AG09319 (cell line): ENCODE results near the gene ZBTB48.
"Not testable (repeated sequence)": the region's sequence is repeated elsewhere in the genome, so short reads cannot be mapped to it uniquely, and the experiment has no call there.

Source experiments
- DNase-seq: peaks from one replicate; pipeline ENCODE4 v3.0.0-alpha.2; 2010; ENCODE audit warnings: low read depth; ENCODE audit errors: extremely low read depth
- CTCF ChIP-seq: IDR thresholded peaks from 2 replicates; pipeline ENCODE4 v1.5.1; 2011; ENCODE audit warnings: low read depth, mild to moderate bottlenecking, inconsistent platforms, low read length, moderate library complexity

Gene ZBTB48

DNA sequence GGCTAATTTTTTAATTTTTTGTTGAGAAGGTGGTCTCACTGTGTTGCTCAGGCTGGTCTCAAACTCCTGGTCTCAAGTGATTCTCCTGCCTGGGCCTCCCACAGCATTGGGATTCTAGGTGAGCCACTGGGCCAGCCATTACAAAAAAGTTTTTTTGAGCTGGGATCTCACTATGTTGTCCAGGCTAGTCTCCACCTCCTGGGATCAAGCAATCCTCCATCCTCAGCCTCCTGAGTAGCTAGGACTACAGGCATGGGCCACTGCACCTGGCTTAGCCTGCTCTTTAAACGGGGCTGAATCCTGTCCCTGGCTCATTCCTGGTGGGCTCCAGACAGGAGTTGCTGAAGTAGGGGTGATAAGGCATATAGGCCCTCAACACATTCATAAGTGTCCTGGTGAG is 22.2 kb upstream of the ZBTB48 start:
- TF ChIP-seq CTCF, result no peak
- DNase-seq, result no peak

GRCh38 chr1:6559161-6559560 is 20.6 kb upstream of the ZBTB48 start:
- DNase-seq, result not testable (repeated sequence)

- DNase-seq, result no peak
- no peak for TF ChIP-seq CTCF
Measured at GRCh38 chr1:6560267-6560666, 19.5 kb upstream of the ZBTB48 start.

- DNase-seq, result no peak
- no peak for TF ChIP-seq CTCF
Measured at GRCh38 chr1:6569033-6569432, 10.8 kb upstream of the ZBTB48 start.

DNA sequence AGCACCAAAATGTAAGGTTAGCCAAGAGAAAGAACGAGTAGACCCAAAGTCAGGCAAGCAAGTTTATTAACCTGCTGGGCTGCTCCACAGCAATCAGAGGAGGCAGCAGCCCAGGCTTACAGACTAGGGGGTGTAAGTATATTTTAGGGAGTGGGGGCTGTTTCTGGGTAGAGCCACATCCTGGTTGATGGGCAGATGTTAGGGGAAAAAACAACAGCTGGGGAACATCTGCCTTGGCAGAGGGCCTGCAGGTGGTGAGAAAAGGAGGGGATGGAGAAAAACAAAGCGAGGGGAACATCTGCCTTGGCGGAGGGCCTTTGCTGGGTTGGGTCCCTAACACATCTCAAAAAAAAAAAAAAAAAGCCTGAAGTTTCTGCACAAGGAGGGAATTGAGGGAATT is 9.7 kb upstream of the ZBTB48 start:
- no peak for DNase-seq
- TF ChIP-seq CTCF, result no peak

- TF ChIP-seq CTCF, result no peak
- DNase-seq, result no peak
Measured at GRCh38 chr1:6570987-6571386, 8.8 kb upstream of the ZBTB48 start.

GRCh38 chr1:6572653-6573383 is 7.0 kb upstream of the ZBTB48 start:
- TF ChIP-seq CTCF, result no peak
- no peak for DNase-seq

GRCh38 chr1:6574025-6574620 is 5.7 kb upstream of the ZBTB48 start:
- TF ChIP-seq CTCF, result no peak
- DNase-seq, result no peak
